Putamen (tissue), 1 donor: Measurements from ENCODE around the gene OLIG2.

Experiments used
- DNase-seq: peaks from one replicate; pipeline ENCODE4 v3.0.0-alpha.2; 2016; ENCODE audit warnings: low spot score

The OLIG2 gene

GRCh38 chr21:33033094-33033951 is 7.6 kb downstream of the OLIG2 start:
- DNase-seq, result no peak

- no peak for DNase-seq
These were observed 8.3 kb downstream of the OLIG2 start for GRCh38 chr21:33033961-33034413.

GRCh38 chr21:33035147-33035546 is 9.4 kb downstream of the OLIG2 start:
- DNase-seq, result no peak

- no peak for DNase-seq
These were observed 10.9 kb downstream of the OLIG2 start for GRCh38 chr21:33036430-33037162.

- DNase-seq, result no peak
These were observed 11.8 kb downstream of the OLIG2 start for GRCh38 chr21:33037501-33037900.

- peak; percentile 94 for DNase-seq
These were observed 13.8 kb downstream of the OLIG2 start for GRCh38 chr21:33039536-33039935.

- no peak for DNase-seq
These were observed 14.5 kb downstream of the OLIG2 start for GRCh38 chr21:33040215-33040614.

- no peak for DNase-seq
These were observed 16.2 kb downstream of the OLIG2 start for GRCh38 chr21:33041981-33042380.

GRCh38 chr21:33042812-33043211 is 17.1 kb downstream of the OLIG2 start:
- no peak for DNase-seq

GRCh38 chr21:33046455-33046854 is 20.7 kb downstream of the OLIG2 start:
- DNase-seq, result no peak

GRCh38 chr21:33047231-33047630 is 21.5 kb downstream of the OLIG2 start:
- DNase-seq, result no peak

GRCh38 chr21:33051925-33052324 is 26.2 kb downstream of the OLIG2 start:
- DNase-seq, result no peak

GRCh38 chr21:33053951-33054350 is 28.2 kb downstream of the OLIG2 start:
- DNase-seq, result no peak

GRCh38 chr21:33055991-33056390 is 30.3 kb downstream of the OLIG2 start:
- DNase-seq, result no peak

GRCh38 chr21:33057385-33057940 is 31.7 kb downstream of the OLIG2 start:
- no peak for DNase-seq

GRCh38 chr21:33058527-33058926 is 32.8 kb downstream of the OLIG2 start:
- no peak for DNase-seq

- no peak for DNase-seq
These were observed 33.2 kb downstream of the OLIG2 start for GRCh38 chr21:33058957-33059356.

- no peak for DNase-seq
These were observed 33.7 kb downstream of the OLIG2 start for GRCh38 chr21:33059380-33059841.

- DNase-seq, result no peak
These were observed 35.5 kb downstream of the OLIG2 start for GRCh38 chr21:33061233-33061632.

- no peak for DNase-seq
These were observed 37.7 kb downstream of the OLIG2 start for GRCh38 chr21:33063375-33063883.

GRCh38 chr21:33063907-33064622 is 38.3 kb downstream of the OLIG2 start:
- no peak for DNase-seq
